AG04449 (cell line): Measurements from ENCODE around the gene KCNAB1.

ENCODE experiments used
- CTCF ChIA-PET: fragments of 350-600 bp; formaldehyde crosslinking; extraction: SDS; loops from one replicate; lab custom pipeline; 2021; ENCODE audit warnings: antibody characterized with exemption; lab: Yijun Ruan, JAX
- POLR2A ChIA-PET: fragments of 400-600, 350-600 bp; formaldehyde crosslinking; extraction: SDS; loops from one replicate; lab custom pipeline; 2020; ENCODE audit warnings: antibody characterized with exemption, inconsistent platforms; lab: Yijun Ruan, JAX
- DNase-seq: peaks from one replicate; pipeline ENCODE4 v3.0.0-alpha.2; 2010; ENCODE audit warnings: low read depth, low spot score
- H3K4me3 ChIP-seq: 2 replicates; pipeline ENCODE4 v1.5.1; 2011; ENCODE audit warnings: low read depth, mild to moderate bottlenecking, control low read depth, low read length
- CTCF ChIP-seq: IDR thresholded peaks from one replicate; pipeline ENCODE4 v1.5.1; 2011; ENCODE audit warnings: mild to moderate bottlenecking, moderate library complexity, low read length, control low read depth, inconsistent platforms; ENCODE audit not compliant: insufficient read depth; ENCODE audit errors: missing control alignments

Gene KCNAB1

GRCh38 chr3:156344215-156344614, 223.8 kb downstream of the KCNAB1 start:
- ChIA-PET POLR2A (no interaction called here), CTCF (interaction anchor here (1.3 kb wide), 1 partner anchor 106 kb away, joined by 3 read pairs; no protein-coding TSS in a partner anchor)
- no peak for TF ChIP-seq CTCF
- no peak for DNase-seq
- H3K4me3 ChIP-seq: no peak overlapping the region

GRCh38 chr3:156349111-156349510, 228.7 kb downstream of the KCNAB1 start:
- no peak for TF ChIP-seq CTCF
- POLR2A ChIA-PET: no interaction called here
- CTCF ChIA-PET: no interaction called here
- H3K4me3 ChIP-seq: no peak overlapping the region
- DNase-seq: no peak

- H3K4me3 ChIP-seq: no peak overlapping the region
- CTCF ChIA-PET: interaction anchor here (0.8 kb wide), 1 partner anchor 9 kb away, joined by 4 read pairs; no protein-coding TSS in a partner anchor
- POLR2A ChIA-PET: no interaction called here
- no peak for TF ChIP-seq CTCF
- DNase-seq: no peak
These were observed 229.6 kb downstream of the KCNAB1 start for GRCh38 chr3:156349978-156350377.

GRCh38 chr3:156350781-156351180, 230.4 kb downstream of the KCNAB1 start:
- H3K4me3 ChIP-seq: no peak overlapping the region
- no peak for TF ChIP-seq CTCF
- DNase-seq: no peak
- POLR2A ChIA-PET: no interaction called here
- CTCF ChIA-PET: no interaction called here

- no peak for TF ChIP-seq CTCF
- DNase-seq: no peak
- H3K4me3 ChIP-seq: no peak overlapping the region
- POLR2A ChIA-PET: interaction anchor here (0.6 kb wide), 1 partner anchor 177 kb away, joined by 3 read pairs; no protein-coding TSS in a partner anchor
- CTCF ChIA-PET: no interaction called here
These were observed 231.4 kb downstream of the KCNAB1 start for GRCh38 chr3:156351783-156352182.

- no peak for TF ChIP-seq CTCF
- CTCF ChIA-PET: interaction anchor here (1.0 kb wide), 1 partner anchor 20 kb away, joined by 3 read pairs; no protein-coding TSS in a partner anchor
- POLR2A ChIA-PET: no interaction called here
- DNase-seq: no peak
- H3K4me3 ChIP-seq: no peak overlapping the region
These were observed 232.3 kb downstream of the KCNAB1 start for GRCh38 chr3:156352728-156353127.
